ENCODE results near the gene ACOX3. TPM values are rescaled to one million over a fixed set of nuclear protein-coding genes. Genes with fewer than 3 reads are reported as not detected.
"Not testable (repeated sequence)": the region's sequence is repeated elsewhere in the genome, so short reads cannot be mapped to it uniquely, and the experiment has no call there.

The ACOX3 gene
- total RNA-seq, 2 experiments from 2014 or later, result 12.7 to 16.8 TPM

DNA sequence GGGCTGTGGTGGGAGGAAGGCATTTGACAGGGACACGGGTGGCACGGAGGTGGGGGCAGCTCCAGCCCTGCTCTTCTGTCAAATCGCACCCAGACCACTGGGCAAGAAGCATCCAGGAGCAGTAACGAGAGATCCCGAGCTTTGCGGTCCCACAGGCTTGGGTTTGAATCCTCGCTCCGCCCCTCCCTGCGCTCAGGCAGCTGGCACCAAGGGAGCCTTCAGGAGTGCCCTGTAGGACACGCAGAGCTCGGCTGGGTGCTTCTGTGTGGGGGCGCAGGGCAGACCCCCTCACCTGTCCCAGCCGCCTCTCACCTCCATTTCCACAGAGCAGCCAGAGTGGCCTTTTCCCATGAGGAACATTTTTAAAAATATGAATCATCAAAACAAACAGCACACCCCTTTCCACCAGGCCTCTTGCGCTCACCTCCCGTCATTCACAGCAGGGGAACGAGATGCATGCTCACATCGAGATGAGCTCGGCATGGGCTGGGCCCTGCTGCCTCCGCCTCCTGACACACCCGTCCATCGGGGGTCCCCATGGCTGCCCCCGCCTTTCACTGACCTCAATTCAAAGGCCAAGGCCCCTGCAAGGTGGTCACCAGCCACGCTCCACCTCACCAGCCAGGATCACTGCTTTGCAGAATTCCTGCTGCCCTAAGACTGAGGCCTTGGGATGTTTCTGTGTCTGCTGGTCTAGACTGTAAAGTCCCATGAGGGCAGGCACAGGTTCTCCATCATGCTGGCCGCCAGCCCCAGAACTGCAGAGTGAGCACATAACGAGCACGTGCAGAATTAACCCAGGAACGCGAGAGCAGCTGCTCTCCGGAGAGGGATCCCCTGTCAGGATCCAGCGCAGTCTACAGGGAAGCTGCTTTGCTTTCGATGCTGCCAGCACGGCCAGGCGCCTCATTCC lies 52.7 kb downstream of the ACOX3 start:
- peaks cover 28% of the 10 kb centered on the region for H3K4me1 ChIP-seq (ENCODE audit: insufficient read depth, low read length, poor library complexity, severe bottlenecking)
- no peak overlapping the region for H3K27ac ChIP-seq (ENCODE audit: low read depth, low read length, poor library complexity, severe bottlenecking)
- no peak for DNase-seq (ENCODE audit: low spot score)
- H4K20me1 ChIP-seq (ENCODE audit: insufficient read depth, low read length), result no peaks in the 10 kb centered on the region
- H3K4me2 ChIP-seq (ENCODE audit: low read length), result no peak overlapping the region
- no peaks in the 10 kb centered on the region for H3K9me2 ChIP-seq (ENCODE audit: insufficient read depth, low read length)
- ChIA-PET CTCF (ENCODE audit: unreplicated experiment) (no interaction called here), POLR2A (no interaction called here)
- H3K9me3 ChIP-seq (ENCODE audit: low read length), result no peaks in the 10 kb centered on the region
- H3K4me3 ChIP-seq (ENCODE audit: low read depth, low read length, poor library complexity, severe bottlenecking), result no peak overlapping the region
- no TSS peak for BruUV-seq (replicated peaks)
- H3K36me3 ChIP-seq (ENCODE audit: insufficient read depth, low read length), result no peaks in the 10 kb centered on the region
- TF ChIP-seq, protein P1, sequence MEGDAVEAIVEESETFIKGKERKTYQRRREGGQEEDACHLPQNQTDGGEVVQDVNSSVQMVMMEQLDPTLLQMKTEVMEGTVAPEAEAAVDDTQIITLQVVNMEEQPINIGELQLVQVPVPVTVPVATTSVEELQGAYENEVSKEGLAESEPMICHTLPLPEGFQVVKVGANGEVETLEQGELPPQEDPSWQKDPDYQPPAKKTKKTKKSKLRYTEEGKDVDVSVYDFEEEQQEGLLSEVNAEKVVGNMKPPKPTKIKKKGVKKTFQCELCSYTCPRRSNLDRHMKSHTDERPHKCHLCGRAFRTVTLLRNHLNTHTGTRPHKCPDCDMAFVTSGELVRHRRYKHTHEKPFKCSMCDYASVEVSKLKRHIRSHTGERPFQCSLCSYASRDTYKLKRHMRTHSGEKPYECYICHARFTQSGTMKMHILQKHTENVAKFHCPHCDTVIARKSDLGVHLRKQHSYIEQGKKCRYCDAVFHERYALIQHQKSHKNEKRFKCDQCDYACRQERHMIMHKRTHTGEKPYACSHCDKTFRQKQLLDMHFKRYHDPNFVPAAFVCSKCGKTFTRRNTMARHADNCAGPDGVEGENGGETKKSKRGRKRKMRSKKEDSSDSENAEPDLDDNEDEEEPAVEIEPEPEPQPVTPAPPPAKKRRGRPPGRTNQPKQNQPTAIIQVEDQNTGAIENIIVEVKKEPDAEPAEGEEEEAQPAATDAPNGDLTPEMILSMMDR (conservative IDR thresholded peaks at IDR 0.05; ENCODE audit: low read length), result no peak
- no peak for TF ChIP-seq EZH2phosphoT487 (IDR thresholded peaks at IDR 0.05; ENCODE audit: borderline replicate concordance, low read depth, low read length)
- no peak overlapping the region for H2AFZ ChIP-seq (ENCODE audit: low read length)
- no peaks in the 10 kb centered on the region for H3K79me2 ChIP-seq (ENCODE audit: insufficient read depth, low read depth, low read length)
- intact Hi-C loops (cut with micrococcal nuclease; ENCODE audit: unreplicated experiment), result no loop called here

DNA sequence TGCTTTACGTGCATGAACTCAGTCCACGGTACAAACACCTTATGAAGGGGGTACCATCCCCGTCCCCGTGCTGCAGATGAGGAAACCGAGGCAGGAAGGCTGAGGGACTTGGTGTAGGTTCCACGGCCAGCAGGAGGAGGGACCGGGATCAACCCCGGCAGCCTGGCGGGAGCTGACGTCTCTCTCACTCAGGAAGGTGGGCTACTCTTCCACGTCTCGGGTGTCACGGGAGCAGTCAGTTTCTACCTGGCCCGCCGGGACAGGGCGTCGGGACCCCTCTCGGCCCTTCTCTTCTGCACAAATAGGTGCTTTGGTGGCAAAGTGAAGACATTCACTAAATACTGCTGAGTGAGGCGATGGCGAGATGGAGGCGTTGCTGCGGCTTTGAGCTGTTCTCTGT lies 53.3 kb downstream of the ACOX3 start:
- CTCF ChIA-PET (ENCODE audit: unreplicated experiment), result no interaction called here
- Histone ChIP-seq H3K4me1 (ENCODE audit: insufficient read depth, low read length, poor library complexity, severe bottlenecking) (peaks cover 22% of the 10 kb centered on the region), H3K4me3 (ENCODE audit: low read depth, low read length, poor library complexity, severe bottlenecking) (no peak overlapping the region), H4K20me1 (ENCODE audit: insufficient read depth, low read length) (no peaks in the 10 kb centered on the region), H3K36me3 (ENCODE audit: insufficient read depth, low read length) (no peaks in the 10 kb centered on the region), H3K4me2 (ENCODE audit: low read length) (no peak overlapping the region), H3K79me2 (ENCODE audit: insufficient read depth, low read depth, low read length) (no peaks in the 10 kb centered on the region), H2AFZ (ENCODE audit: low read length) (no peak overlapping the region), H3K27ac (ENCODE audit: low read depth, low read length, poor library complexity, severe bottlenecking) (no peak overlapping the region), H3K9me2 (ENCODE audit: insufficient read depth, low read length) (no peaks in the 10 kb centered on the region), H3K9me3 (ENCODE audit: low read length) (no peaks in the 10 kb centered on the region)
- POLR2A ChIA-PET, result no interaction called here
- TF ChIP-seq, protein P1 (conservative IDR thresholded peaks at IDR 0.05; ENCODE audit: low read length), result no peak
- TF ChIP-seq EZH2phosphoT487 (IDR thresholded peaks at IDR 0.05; ENCODE audit: borderline replicate concordance, low read depth, low read length), result no peak
- intact Hi-C loops (cut with micrococcal nuclease; ENCODE audit: unreplicated experiment), result no loop called here
- DNase-seq (ENCODE audit: low spot score), result no peak
- BruUV-seq (replicated peaks), result no TSS peak

DNA sequence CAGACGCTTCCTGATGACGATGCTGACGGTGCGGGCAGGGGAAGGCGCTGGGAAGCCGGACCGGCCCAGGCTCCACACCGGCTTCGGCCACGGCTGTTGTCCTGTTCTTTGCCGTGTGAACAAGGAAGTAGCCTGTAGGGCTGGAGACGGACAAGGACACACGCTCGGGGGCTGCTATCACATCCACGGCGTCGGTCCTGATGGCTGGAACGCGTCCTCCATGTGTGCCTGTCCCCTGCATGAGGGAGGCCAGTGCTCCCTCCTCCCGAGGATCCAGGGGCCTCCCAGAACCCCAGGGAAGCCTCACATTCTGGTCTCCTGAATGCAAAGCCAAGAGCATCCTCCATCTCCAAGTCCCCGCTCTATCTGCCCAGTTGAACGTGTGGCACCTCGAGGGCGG lies 53.8 kb downstream of the ACOX3 start:
- Histone ChIP-seq H2AFZ (ENCODE audit: low read length) (no peak overlapping the region), H3K9me3 (ENCODE audit: low read length) (no peaks in the 10 kb centered on the region), H3K9me2 (ENCODE audit: insufficient read depth, low read length) (no peaks in the 10 kb centered on the region), H3K4me2 (ENCODE audit: low read length) (no peak overlapping the region), H3K27ac (ENCODE audit: low read depth, low read length, poor library complexity, severe bottlenecking) (no peak overlapping the region), H3K79me2 (ENCODE audit: insufficient read depth, low read depth, low read length) (no peaks in the 10 kb centered on the region), H3K36me3 (ENCODE audit: insufficient read depth, low read length) (no peaks in the 10 kb centered on the region), H3K4me1 (ENCODE audit: insufficient read depth, low read length, poor library complexity, severe bottlenecking) (peaks cover 17% of the 10 kb centered on the region), H4K20me1 (ENCODE audit: insufficient read depth, low read length) (no peaks in the 10 kb centered on the region), H3K4me3 (ENCODE audit: low read depth, low read length, poor library complexity, severe bottlenecking) (no peak overlapping the region)
- intact Hi-C loops (cut with micrococcal nuclease; ENCODE audit: unreplicated experiment), result no loop called here
- ChIA-PET POLR2A (no interaction called here), CTCF (ENCODE audit: unreplicated experiment) (no interaction called here)
- no TSS peak for BruUV-seq (replicated peaks)
- no peak for DNase-seq (ENCODE audit: low spot score)
- TF ChIP-seq EZH2phosphoT487 (IDR thresholded peaks at IDR 0.05; ENCODE audit: borderline replicate concordance, low read depth, low read length), result no peak
- TF ChIP-seq, protein P1 (conservative IDR thresholded peaks at IDR 0.05; ENCODE audit: low read length), result no peak

DNA sequence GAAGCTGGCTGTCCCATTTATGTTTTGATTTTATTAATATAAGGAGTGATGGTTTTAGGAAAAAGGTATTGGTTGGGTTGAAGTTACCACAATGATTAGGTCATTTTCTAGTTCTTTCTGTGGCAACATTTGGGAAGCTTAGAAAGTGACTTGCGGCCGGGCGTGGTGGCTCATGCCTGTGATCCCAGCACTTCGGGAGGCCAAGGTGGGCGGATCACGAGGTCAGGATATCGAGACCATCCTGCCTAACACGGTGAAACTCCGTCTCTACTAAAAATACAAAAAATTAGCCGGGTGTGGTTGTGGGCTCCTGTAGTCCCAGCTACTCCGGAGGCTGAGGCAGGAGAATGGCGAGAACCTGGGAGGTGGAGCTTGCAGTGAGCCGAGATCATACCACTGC lies 54.4 kb downstream of the ACOX3 start:
- H4K20me1 ChIP-seq (ENCODE audit: insufficient read depth, low read length); H3K36me3 ChIP-seq (ENCODE audit: insufficient read depth, low read length); intact Hi-C loops (cut with micrococcal nuclease; ENCODE audit: unreplicated experiment); H2AFZ ChIP-seq (ENCODE audit: low read length); POLR2A ChIA-PET; H3K27ac ChIP-seq (ENCODE audit: low read depth, low read length, poor library complexity, severe bottlenecking); CTCF ChIA-PET (ENCODE audit: unreplicated experiment); DNase-seq (ENCODE audit: low spot score); H3K79me2 ChIP-seq (ENCODE audit: insufficient read depth, low read depth, low read length); H3K9me3 ChIP-seq (ENCODE audit: low read length); BruUV-seq (replicated peaks); H3K9me2 ChIP-seq (ENCODE audit: insufficient read depth, low read length); H3K4me2 ChIP-seq (ENCODE audit: low read length); H3K4me3 ChIP-seq (ENCODE audit: low read depth, low read length, poor library complexity, severe bottlenecking): not testable (repeated sequence)
- peaks cover 11% of the 10 kb centered on the region for H3K4me1 ChIP-seq (ENCODE audit: insufficient read depth, low read length, poor library complexity, severe bottlenecking)

All from OCI-LY7 (cell line).